H1 (cell line): ENCODE results near the gene FIGNL2. TPM values are rescaled to one million over a fixed set of nuclear protein-coding genes. Genes with fewer than 3 reads are reported as not detected.

Source experiments
- BCL11A ChIP-seq, 2 experiments: IDR thresholded peaks; one replicate each; pipeline ENCODE4 v1.6.1; 2011; ENCODE audit warnings: low read depth in 2 of 2, low read length in 2 of 2, mild to moderate bottlenecking in 2 of 2
- CHD1 ChIP-seq: IDR thresholded peaks from 2 replicates; pipeline ENCODE4 v1.6.1; 2012; ENCODE audit warnings: low read depth, low read length, improper control_type of control experiment
- CREB1 ChIP-seq: IDR thresholded peaks from 2 replicates; pipeline ENCODE4 v1.6.1; 2012; ENCODE audit warnings: inconsistent platforms
- EGR1 ChIP-seq: IDR thresholded peaks from 2 replicates; pipeline ENCODE4 v1.6.1; 2011; ENCODE audit warnings: low read depth, low read length, borderline replicate concordance
- KDM4A ChIP-seq: IDR thresholded peaks from one replicate; pipeline ENCODE4 v1.7.1; 2012; ENCODE audit warnings: low read depth, mild to moderate bottlenecking, moderate library complexity, low read length, inconsistent platforms; ENCODE audit not compliant: severe bottlenecking
- RBBP5 ChIP-seq: IDR thresholded peaks from 2 replicates; pipeline ENCODE4 v1.7.1; 2012; ENCODE audit warnings: low read depth, mild to moderate bottlenecking, inconsistent platforms, low read length, moderate library complexity, borderline replicate concordance
- SIX5 ChIP-seq: IDR thresholded peaks from 2 replicates; pipeline ENCODE4 v1.6.1; 2011; ENCODE audit warnings: mild to moderate bottlenecking, low read depth, low read length
- SP1 ChIP-seq: IDR thresholded peaks from 2 replicates; pipeline ENCODE4 v1.6.1; 2011; ENCODE audit warnings: low read depth, low read length
- polyA plus RNA-seq, 7 experiments: library from polyadenylated mRNA; depleted of rRNA in 3 of 7; stranded (reverse) in 5 of 7; unstranded in 2 of 7; fragments of >200 nt in 5 of 7; fragments of 200-250 nt in 2 of 7; gene quantifications; 1 replicate in 5 of 7; 2 replicates in 1 of 7; 4 replicates in 1 of 7; pipeline versions ENCODE4 v1.2.1 to v1.2.3, GENCODE V29; 2011 to 2013; ENCODE audit warnings: missing spikeins in 2 of 7, mixed read lengths in 2 of 7
- total RNA-seq: library from RNA; stranded (reverse); fragmentation: NEBNext Ultra II Directional; extraction: Animal tissue kit (Norgen Biotek cat#: 25700); gene quantifications from 2 replicates; pipeline ENCODE4 v1.2.1, GENCODE V29; 2021
- TF ChIP-seq, protein P1 (sequence below), 3 experiments: IDR thresholded peaks; 1 replicate in 2 of 3; 2 replicates in 1 of 3; pipeline versions ENCODE4 v1.5.1 to v1.6.1; 2011; ENCODE audit warnings: low read length in 3 of 3, mild to moderate bottlenecking in 3 of 3, inconsistent platforms in 2 of 3, low read depth in 1 of 3, moderate library complexity in 1 of 3; ENCODE audit not compliant: insufficient read depth in 1 of 3; ENCODE audit errors: control extremely low read depth in 1 of 3
- TF ChIP-seq, protein P2 (sequence below): IDR thresholded peaks from 2 replicates; pipeline ENCODE4 v1.6.1; 2011; ENCODE audit warnings: low read depth, mild to moderate bottlenecking, low read length; ENCODE audit not compliant: insufficient read depth
- TF ChIP-seq, protein P3 (sequence below): IDR thresholded peaks from 2 replicates; pipeline ENCODE4 v1.6.1; 2012; ENCODE audit warnings: inconsistent platforms

Gene FIGNL2
- total and polyA plus RNA-seq, 2 of the 8 experiments (the other 6 are each of a cell fraction or from before 2014, with no cell fraction given), result 6.5 to 7.1 TPM

DNA sequence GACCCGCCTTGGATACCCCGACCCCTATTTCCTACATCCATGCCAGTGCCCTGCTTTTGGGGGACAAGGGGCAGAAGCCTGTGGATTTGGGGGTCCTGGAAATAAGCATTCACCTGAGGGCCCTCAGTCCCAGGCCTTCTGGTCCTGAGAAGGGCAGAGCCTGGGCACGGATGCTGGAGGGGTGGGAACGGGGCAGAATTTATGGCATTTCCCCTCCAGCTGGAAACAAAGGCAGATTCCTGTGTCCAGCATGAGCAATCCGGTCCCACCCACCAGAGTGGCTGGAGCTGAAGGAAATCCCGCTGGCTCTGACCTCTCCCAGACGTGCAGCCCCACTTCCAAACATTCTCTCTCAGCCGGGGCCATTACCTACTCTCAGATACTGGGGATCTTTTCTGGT, 48.7 kb upstream of the FIGNL2 start (continued):
- TF ChIP-seq, protein P1, sequence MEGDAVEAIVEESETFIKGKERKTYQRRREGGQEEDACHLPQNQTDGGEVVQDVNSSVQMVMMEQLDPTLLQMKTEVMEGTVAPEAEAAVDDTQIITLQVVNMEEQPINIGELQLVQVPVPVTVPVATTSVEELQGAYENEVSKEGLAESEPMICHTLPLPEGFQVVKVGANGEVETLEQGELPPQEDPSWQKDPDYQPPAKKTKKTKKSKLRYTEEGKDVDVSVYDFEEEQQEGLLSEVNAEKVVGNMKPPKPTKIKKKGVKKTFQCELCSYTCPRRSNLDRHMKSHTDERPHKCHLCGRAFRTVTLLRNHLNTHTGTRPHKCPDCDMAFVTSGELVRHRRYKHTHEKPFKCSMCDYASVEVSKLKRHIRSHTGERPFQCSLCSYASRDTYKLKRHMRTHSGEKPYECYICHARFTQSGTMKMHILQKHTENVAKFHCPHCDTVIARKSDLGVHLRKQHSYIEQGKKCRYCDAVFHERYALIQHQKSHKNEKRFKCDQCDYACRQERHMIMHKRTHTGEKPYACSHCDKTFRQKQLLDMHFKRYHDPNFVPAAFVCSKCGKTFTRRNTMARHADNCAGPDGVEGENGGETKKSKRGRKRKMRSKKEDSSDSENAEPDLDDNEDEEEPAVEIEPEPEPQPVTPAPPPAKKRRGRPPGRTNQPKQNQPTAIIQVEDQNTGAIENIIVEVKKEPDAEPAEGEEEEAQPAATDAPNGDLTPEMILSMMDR (IDR thresholded peaks at IDR 0.05; ENCODE audit: control extremely low read depth in 1 of 3, insufficient read depth in 1 of 3, low read depth in 1 of 3, low read length in 3 of 3), result no peak
- TF ChIP-seq SIX5, result no peak
- TF ChIP-seq KDM4A, result no peak
- no peak for TF ChIP-seq BCL11A (IDR thresholded peaks at IDR 0.05; ENCODE audit: low read depth in 2 of 2, low read length in 2 of 2)
- no peak for TF ChIP-seq CHD1
- TF ChIP-seq, protein P2, sequence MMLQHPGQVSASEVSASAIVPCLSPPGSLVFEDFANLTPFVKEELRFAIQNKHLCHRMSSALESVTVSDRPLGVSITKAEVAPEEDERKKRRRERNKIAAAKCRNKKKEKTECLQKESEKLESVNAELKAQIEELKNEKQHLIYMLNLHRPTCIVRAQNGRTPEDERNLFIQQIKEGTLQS, result no peak
- TF ChIP-seq SP1, result no peak
- no peak for TF ChIP-seq CREB1
- TF ChIP-seq EGR1, result no peak
- TF ChIP-seq RBBP5, result no peak
- TF ChIP-seq, protein P3, sequence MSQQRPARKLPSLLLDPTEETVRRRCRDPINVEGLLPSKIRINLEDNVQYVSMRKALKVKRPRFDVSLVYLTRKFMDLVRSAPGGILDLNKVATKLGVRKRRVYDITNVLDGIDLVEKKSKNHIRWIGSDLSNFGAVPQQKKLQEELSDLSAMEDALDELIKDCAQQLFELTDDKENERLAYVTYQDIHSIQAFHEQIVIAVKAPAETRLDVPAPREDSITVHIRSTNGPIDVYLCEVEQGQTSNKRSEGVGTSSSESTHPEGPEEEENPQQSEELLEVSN, result no peak
